Left ventricle myocardium inferior (tissue), 1 donor: ENCODE data around the gene ALKBH8. TPM values are rescaled to one million over a fixed set of nuclear protein-coding genes. Genes with fewer than 3 reads are reported as not detected.
A peak's percentile ranks its signal among the peaks of the same experiment; 100 is the strongest.

Experiments used
- DNase-seq: peaks from one replicate; pipeline ENCODE4 v3.0.0-alpha.2; 2020
- H3K27ac ChIP-seq: fragments of 200-600 bp; replicated peaks from 2 replicates; pipeline ENCODE4 v1.8.0; 2021
- H3K27me3 ChIP-seq: fragments of 200-600 bp; 2 replicates; pipeline ENCODE4 v1.8.0; 2021; ENCODE audit warnings: low read depth
- H3K36me3 ChIP-seq: fragments of 200-600 bp; 2 replicates; pipeline ENCODE4 v1.8.0; 2021
- H3K4me1 ChIP-seq: fragments of 200-600 bp; 2 replicates; pipeline ENCODE4 v1.8.0; 2021
- H3K4me3 ChIP-seq: fragments of 200-600 bp; 2 replicates; pipeline ENCODE4 v1.8.0; 2021; ENCODE audit warnings: mild to moderate bottlenecking, moderate library complexity
- H3K9me3 ChIP-seq: fragments of 200-600 bp; replicated peaks from 2 replicates; pipeline ENCODE4 v1.8.0; 2021
- intact Hi-C: fragments of 100-400 bp; cut with micrococcal nuclease; formaldehyde crosslinking; loops from one replicate; pipeline ENCODE4 v1.11.0; 2022
- total RNA-seq: library from RNA; stranded (reverse); fragmentation: NEBNext Ultra II Directional; extraction: Animal tissue kit (Norgen Biotek cat#: 25700); gene quantifications from one replicate; pipeline ENCODE4 v1.2.1, GENCODE V29; 2021
- TF ChIP-seq, protein P1 (sequence below): fragments of 200-600 bp; IDR thresholded peaks from 2 replicates; pipeline ENCODE4 v1.8.0; 2021; ENCODE audit warnings: antibody characterized with exemption, mild to moderate bottlenecking, borderline replicate concordance
- donor health status: DM: no; HTN: yes; CAD: no; lungs with severe emphysema.

ALKBH8 gene
- total RNA-seq, 1 donor from 2014 or later = 6.7 TPM

DNA sequence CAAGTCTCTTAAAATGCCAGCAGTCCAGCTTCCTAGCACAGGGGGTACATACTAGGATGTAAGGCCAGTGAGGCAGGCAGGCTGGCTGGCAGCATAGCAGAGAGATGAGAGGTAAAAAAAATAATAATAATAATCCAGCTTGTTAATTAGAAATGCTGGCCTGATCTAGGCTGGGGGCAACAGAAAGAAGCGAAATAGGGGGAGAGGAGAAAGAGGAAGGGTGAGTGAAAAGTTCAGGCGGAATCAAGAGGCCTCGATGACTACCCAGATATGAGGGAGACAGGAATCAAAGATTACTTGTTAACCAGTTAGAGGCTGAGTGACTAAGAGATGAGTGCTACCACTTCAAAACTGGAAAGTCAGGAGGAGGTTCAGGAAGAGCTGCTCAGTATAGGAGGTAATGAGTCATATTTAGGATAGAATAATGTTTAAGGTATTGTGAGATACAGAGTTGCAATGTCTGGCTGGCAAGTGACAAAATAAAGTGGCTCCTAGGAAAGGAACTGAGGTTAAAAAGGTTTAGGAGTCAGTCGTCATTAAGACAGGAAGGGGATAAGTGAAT, 2.8 kb downstream of the ALKBH8 start:
- H3K4me1 ChIP-seq = peaks cover 43% of the 10 kb centered on the region
- DNase-seq = no peak
- H3K27me3 ChIP-seq = no peaks in the 10 kb centered on the region
- no peak overlapping the region for H3K4me3 ChIP-seq
- intact Hi-C loops = no loop called here
- TF ChIP-seq, protein P1, sequence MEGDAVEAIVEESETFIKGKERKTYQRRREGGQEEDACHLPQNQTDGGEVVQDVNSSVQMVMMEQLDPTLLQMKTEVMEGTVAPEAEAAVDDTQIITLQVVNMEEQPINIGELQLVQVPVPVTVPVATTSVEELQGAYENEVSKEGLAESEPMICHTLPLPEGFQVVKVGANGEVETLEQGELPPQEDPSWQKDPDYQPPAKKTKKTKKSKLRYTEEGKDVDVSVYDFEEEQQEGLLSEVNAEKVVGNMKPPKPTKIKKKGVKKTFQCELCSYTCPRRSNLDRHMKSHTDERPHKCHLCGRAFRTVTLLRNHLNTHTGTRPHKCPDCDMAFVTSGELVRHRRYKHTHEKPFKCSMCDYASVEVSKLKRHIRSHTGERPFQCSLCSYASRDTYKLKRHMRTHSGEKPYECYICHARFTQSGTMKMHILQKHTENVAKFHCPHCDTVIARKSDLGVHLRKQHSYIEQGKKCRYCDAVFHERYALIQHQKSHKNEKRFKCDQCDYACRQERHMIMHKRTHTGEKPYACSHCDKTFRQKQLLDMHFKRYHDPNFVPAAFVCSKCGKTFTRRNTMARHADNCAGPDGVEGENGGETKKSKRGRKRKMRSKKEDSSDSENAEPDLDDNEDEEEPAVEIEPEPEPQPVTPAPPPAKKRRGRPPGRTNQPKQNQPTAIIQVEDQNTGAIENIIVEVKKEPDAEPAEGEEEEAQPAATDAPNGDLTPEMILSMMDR = no peak
- H3K36me3 ChIP-seq = peaks cover 16% of the 10 kb centered on the region
- H3K27ac ChIP-seq = no peak overlapping the region
- no peaks in the 10 kb centered on the region for H3K9me3 ChIP-seq

GRCh38 chr11:107561688-107562087, 3.8 kb downstream of the ALKBH8 start:
- no peak for DNase-seq
- Histone ChIP-seq H3K4me3 (no peak overlapping the region), H3K27ac (no peak overlapping the region), H3K27me3 (no peaks in the 10 kb centered on the region), H3K9me3 (no peaks in the 10 kb centered on the region), H3K36me3 (peaks cover 19% of the 10 kb centered on the region), H3K4me1 (peaks cover 43% of the 10 kb centered on the region)
- intact Hi-C loops = no loop called here
- TF ChIP-seq, protein P1 = no peak

DNA sequence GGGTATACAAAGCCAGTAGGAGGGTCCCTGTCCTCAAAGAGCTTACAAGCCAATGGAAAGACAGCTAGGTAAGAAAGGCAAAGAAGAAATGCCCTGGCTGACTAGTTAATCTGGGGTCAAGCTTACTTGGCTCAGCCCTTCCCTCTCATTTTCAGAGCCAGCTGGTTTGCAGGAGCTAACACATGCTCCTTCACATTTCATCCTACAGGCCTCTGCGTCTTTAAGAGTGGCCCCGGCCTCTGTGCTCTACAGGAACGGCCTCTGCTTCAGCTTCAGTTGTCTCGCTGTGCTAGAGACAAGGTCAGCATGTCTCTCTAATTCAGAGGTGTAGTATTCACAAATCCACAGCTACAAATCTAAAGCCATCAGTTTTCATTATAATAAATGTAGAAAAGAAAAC, 15.2 kb downstream of the ALKBH8 start:
- H3K4me3 ChIP-seq = no peak overlapping the region
- H3K27me3 ChIP-seq = no peaks in the 10 kb centered on the region
- DNase-seq = no peak
- peaks cover 4% of the 10 kb centered on the region for H3K4me1 ChIP-seq
- intact Hi-C loops = no loop called here
- peaks cover 59% of the 10 kb centered on the region for H3K36me3 ChIP-seq
- no peak overlapping the region for H3K27ac ChIP-seq
- TF ChIP-seq, protein P1 = no peak
- H3K9me3 ChIP-seq = no peaks in the 10 kb centered on the region

- no peaks in the 10 kb centered on the region for H3K9me3 ChIP-seq
- no peak overlapping the region for H3K4me3 ChIP-seq
- no peaks in the 10 kb centered on the region for H3K27me3 ChIP-seq
- no peak for DNase-seq
- H3K4me1 ChIP-seq = peaks cover 4% of the 10 kb centered on the region
- TF ChIP-seq, protein P1 = no peak
- peaks cover 55% of the 10 kb centered on the region for H3K36me3 ChIP-seq
- intact Hi-C loops = no loop called here
- H3K27ac ChIP-seq = no peak overlapping the region
These were observed 15.6 kb downstream of the ALKBH8 start for GRCh38 chr11:107549954-107550285.

DNA sequence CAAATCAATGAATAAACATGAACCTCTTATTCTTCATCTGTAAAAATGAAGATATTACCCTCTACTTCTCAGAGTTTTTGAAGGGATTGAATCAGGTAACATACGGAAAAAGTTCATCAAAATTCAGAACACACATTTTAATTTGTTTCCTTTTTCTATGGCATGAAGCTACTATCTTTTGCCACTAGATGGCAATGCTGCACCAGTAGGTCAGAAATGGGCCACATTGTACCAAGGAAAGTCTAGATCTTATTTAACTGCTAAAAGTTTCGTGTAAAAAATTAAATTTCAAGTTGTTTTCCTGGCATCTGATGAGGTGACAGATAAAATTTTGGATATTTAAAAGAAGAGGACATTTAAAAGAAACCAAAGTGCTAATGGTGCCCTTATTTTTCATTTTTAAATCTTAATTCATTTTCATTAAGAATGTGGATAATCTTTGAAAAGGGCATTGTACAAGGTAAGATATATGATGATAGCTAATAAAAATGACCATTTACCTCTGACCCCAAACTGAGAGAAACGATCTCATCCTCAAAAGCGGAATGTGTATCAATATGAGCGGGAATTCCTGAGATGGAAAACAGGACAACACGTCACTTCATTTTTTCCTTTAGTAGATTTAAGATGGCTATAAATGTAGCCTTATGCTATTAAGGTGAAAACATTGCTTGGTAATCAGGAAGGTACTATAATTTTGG, 16.1 kb downstream of the ALKBH8 start:
- H3K27me3 ChIP-seq = no peaks in the 10 kb centered on the region
- DNase-seq = no peak
- H3K9me3 ChIP-seq = no peaks in the 10 kb centered on the region
- peaks cover 50% of the 10 kb centered on the region for H3K36me3 ChIP-seq
- no peak overlapping the region for H3K27ac ChIP-seq
- peaks cover 4% of the 10 kb centered on the region for H3K4me1 ChIP-seq
- H3K4me3 ChIP-seq = no peak overlapping the region
- intact Hi-C loops = no loop called here
- TF ChIP-seq, protein P1 = peak; percentile 89
